GM23248 (cell line): ENCODE results near the gene PRSS50. TPM values are rescaled to one million over a fixed set of nuclear protein-coding genes. Genes with fewer than 3 reads are reported as not detected.

Experiments used
- DNase-seq: peaks from one replicate; pipeline ENCODE4 v3.0.0-alpha.2; 2015
- H2AFZ ChIP-seq: fragments of 200-600 bp; sonication (generic); 2 replicates; pipeline ENCODE4 v1.6.1; 2016; ENCODE audit warnings: antibody characterized with exemption
- H3F3A ChIP-seq: fragments of 200-600 bp; sonication (generic); 2 replicates; pipeline ENCODE4 v1.6.1; 2016; ENCODE audit warnings: mild to moderate bottlenecking, antibody characterized with exemption, mixed run types; ENCODE audit not compliant: insufficient read depth
- H3K27ac ChIP-seq: fragments of 200-600 bp; sonication (generic); 2 replicates; pipeline ENCODE4 v1.5.1; 2016; ENCODE audit warnings: mild to moderate bottlenecking
- H3K27me3 ChIP-seq: fragments of 200-600 bp; sonication (generic); replicated peaks from 2 replicates; pipeline ENCODE4 v1.6.1; 2016; ENCODE audit warnings: mild to moderate bottlenecking; ENCODE audit not compliant: insufficient read depth
- H3K36me3 ChIP-seq: fragments of 200-600 bp; sonication (generic); 2 replicates; pipeline ENCODE4 v1.6.1; 2016; ENCODE audit warnings: low read depth, mild to moderate bottlenecking
- H3K4me1 ChIP-seq: fragments of 200-600 bp; sonication (generic); 2 replicates; pipeline ENCODE4 v1.6.1; 2016; ENCODE audit warnings: mild to moderate bottlenecking; ENCODE audit not compliant: insufficient read depth
- H3K4me2 ChIP-seq: fragments of 200-600 bp; sonication (generic); one replicate; pipeline ENCODE4 v1.6.1; 2016; ENCODE audit warnings: mild to moderate bottlenecking; ENCODE audit not compliant: unreplicated experiment
- H3K4me3 ChIP-seq: fragments of 200-600 bp; sonication (generic); 2 replicates; pipeline ENCODE4 v1.5.1; 2016; ENCODE audit warnings: mild to moderate bottlenecking
- H3K79me2 ChIP-seq: fragments of 200-600 bp; sonication (generic); 2 replicates; pipeline ENCODE4 v1.6.1; 2016; ENCODE audit warnings: mild to moderate bottlenecking; ENCODE audit not compliant: insufficient read depth
- H3K9ac ChIP-seq: fragments of 200-600 bp; sonication (generic); 2 replicates; pipeline ENCODE4 v1.6.1; 2016; ENCODE audit warnings: mild to moderate bottlenecking
- H3K9me2 ChIP-seq: fragments of 200-600 bp; sonication (generic); 2 replicates; pipeline ENCODE4 v1.6.1; 2016; ENCODE audit warnings: mixed run types, mild to moderate bottlenecking, moderate library complexity; ENCODE audit not compliant: insufficient read depth
- H3K9me3 ChIP-seq: fragments of 200-600 bp; sonication (generic); one replicate; pipeline ENCODE4 v1.6.1; 2017; ENCODE audit warnings: low read depth
- H4K20me1 ChIP-seq: fragments of 200-600 bp; sonication (generic); 2 replicates; pipeline ENCODE4 v1.6.0; 2016; ENCODE audit not compliant: insufficient read depth
- EZH2 ChIP-seq: fragments of 200-600 bp; sonication (generic); IDR thresholded peaks from 2 replicates; pipeline ENCODE4 v1.6.1; 2018; ENCODE audit warnings: antibody characterized with exemption, mild to moderate bottlenecking; ENCODE audit not compliant: insufficient read depth, poor library complexity, severe bottlenecking
- EZH2phosphoT487 ChIP-seq: fragments of 200-600 bp; sonication (generic); IDR thresholded peaks from 2 replicates; pipeline ENCODE4 v1.6.1; 2018; ENCODE audit warnings: antibody characterized with exemption, moderate library complexity, mild to moderate bottlenecking, low read depth; ENCODE audit not compliant: insufficient read depth
- WGBS, 2 experiments: methylation state at CpG; one replicate each; pipeline ENCODE4 v1.1.6; 2015 to 2017; ENCODE audit warnings: low lambda C conversion rate in 2 of 2, low coverage in 1 of 2; ENCODE audit errors: missing lambda C conversion rate in 2 of 2; 5-methylcytosine and 5-hydroxymethylcytosine counted together
- in situ Hi-C: fragments of 300-500 bp; cut with MboI; formaldehyde crosslinking; loops from 2 replicates; pipeline ENCODE4 v1.15.0; 2020
- polyA plus RNA-seq: library from polyadenylated mRNA; unstranded; fragments of >200 nt; fragmentation: Nextera tagmentation; extraction: Ambion mirVana; gene quantifications from 2 replicates; pipeline ENCODE4 v1.2.1, GENCODE V29; 2016
- total RNA-seq: library from RNA; depleted of rRNA; stranded (reverse); fragments of >200 nt; shearing (Covaris generic); gene quantifications from 2 replicates; pipeline ENCODE4 v1.2.3, GENCODE V29; 2014

The PRSS50 gene
- total and polyA plus RNA-seq, 2 experiments from 2014 or later, result not detected

- H3K4me3 ChIP-seq, result no peak overlapping the region
- 83 to 87% methylated on average over 21 to 22 of the region's 22 CpGs for WGBS, 2 experiments
- in situ Hi-C loops, result loop anchor here (10.0 to 25.0 kb wide), 2 partner anchors 181 to 648 kb away; no protein-coding TSS in a partner anchor
- no peaks in the 10 kb centered on the region for H3K27me3 ChIP-seq
- H3K36me3 ChIP-seq, result no peaks in the 10 kb centered on the region
- H3K4me2 ChIP-seq, result no peak overlapping the region
- H3K9me3 ChIP-seq, result no peaks in the 10 kb centered on the region
- H4K20me1 ChIP-seq, result no peaks in the 10 kb centered on the region
- TF ChIP-seq EZH2 (no peak), EZH2phosphoT487 (no peak)
- H3K79me2 ChIP-seq, result no peaks in the 10 kb centered on the region
- H3K4me1 ChIP-seq, result no peaks in the 10 kb centered on the region
- H3K9ac ChIP-seq, result no peak overlapping the region
- no peaks in the 10 kb centered on the region for H3K9me2 ChIP-seq
- DNase-seq, result no peak
- no peak overlapping the region for H3K27ac ChIP-seq
- H2AFZ ChIP-seq, result no peak overlapping the region
- no peaks in the 10 kb centered on the region for H3F3A ChIP-seq
Observed at GRCh38 chr3:46713898-46714552, 3.6 kb downstream of the PRSS50 start.

- H3K36me3 ChIP-seq, result no peaks in the 10 kb centered on the region
- no peaks in the 10 kb centered on the region for H3F3A ChIP-seq
- no peak overlapping the region for H2AFZ ChIP-seq
- 61 to 80% methylated on average over 10 to 14 of the region's 14 CpGs for WGBS, 2 experiments
- no peak overlapping the region for H3K9ac ChIP-seq
- H3K9me2 ChIP-seq, result no peaks in the 10 kb centered on the region
- H3K27me3 ChIP-seq, result no peaks in the 10 kb centered on the region
- DNase-seq, result no peak
- no peak overlapping the region for H3K4me3 ChIP-seq
- H3K4me2 ChIP-seq, result no peak overlapping the region
- no peak for TF ChIP-seq EZH2
- TF ChIP-seq EZH2phosphoT487, result no peak
- in situ Hi-C loops, result loop anchor here (10.0 to 25.0 kb wide), 2 partner anchors 182 to 649 kb away; no protein-coding TSS in a partner anchor
- H3K79me2 ChIP-seq, result no peaks in the 10 kb centered on the region
- no peaks in the 10 kb centered on the region for H3K9me3 ChIP-seq
- no peaks in the 10 kb centered on the region for H3K4me1 ChIP-seq
- H4K20me1 ChIP-seq, result no peaks in the 10 kb centered on the region
- H3K27ac ChIP-seq, result no peak overlapping the region
Observed at GRCh38 chr3:46713050-46713897, 4.4 kb downstream of the PRSS50 start.

DNA sequence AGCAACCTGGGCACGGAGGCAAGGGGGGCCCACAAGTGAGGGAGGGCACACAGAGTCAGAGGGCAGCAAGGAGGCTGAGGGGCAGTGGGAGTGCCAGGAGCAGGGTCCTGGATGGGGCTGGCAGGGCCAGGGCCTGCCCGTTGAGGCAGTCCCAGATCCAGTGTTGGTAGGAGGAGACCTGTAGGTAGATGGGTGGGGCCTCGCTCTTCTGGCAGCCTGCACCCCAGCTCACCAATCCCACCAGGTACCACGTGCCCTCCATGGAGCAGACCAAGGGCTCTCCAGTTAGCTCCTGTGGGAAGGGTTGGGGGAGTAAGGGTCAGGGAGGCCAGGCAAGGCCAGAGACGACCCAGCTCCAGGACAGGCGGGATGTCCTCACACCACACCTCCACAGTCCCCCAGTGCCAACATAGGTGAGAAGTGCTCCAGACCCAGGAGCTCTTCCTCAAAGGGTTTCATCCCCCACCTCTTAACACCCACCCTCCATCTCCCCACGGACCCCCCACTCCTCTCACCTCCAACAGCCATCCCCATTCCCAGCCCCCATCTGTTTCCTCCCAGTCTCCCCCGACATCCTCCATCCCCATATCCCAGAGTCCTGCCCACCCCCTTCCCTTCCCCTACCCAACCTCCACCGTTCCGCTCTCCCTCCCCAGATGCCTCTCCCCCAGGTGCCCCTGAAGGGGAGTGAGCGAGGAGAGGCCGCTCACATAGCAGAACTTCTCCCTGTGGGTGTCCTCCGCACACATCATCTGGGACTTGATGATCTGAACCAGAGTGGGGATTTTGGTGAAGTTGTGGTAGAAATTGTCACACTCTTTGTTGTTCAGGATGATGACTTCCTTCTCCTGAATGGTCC is 5.2 kb downstream of the PRSS50 start:
- 70 to 74% methylated on average over 9 to 13 of the region's 13 CpGs for WGBS, 2 experiments
- in situ Hi-C loops, result loop anchor here (10.0 to 25.0 kb wide), 2 partner anchors 182 to 650 kb away; no protein-coding TSS in a partner anchor

GRCh38 chr3:46711760-46712159 is 5.9 kb downstream of the PRSS50 start:
- H2AFZ ChIP-seq, result no peak overlapping the region
- no peaks in the 10 kb centered on the region for H3K9me2 ChIP-seq
- H3K9me3 ChIP-seq, result no peaks in the 10 kb centered on the region
- H3K4me2 ChIP-seq, result no peak overlapping the region
- no peaks in the 10 kb centered on the region for H3K27me3 ChIP-seq
- H4K20me1 ChIP-seq, result no peaks in the 10 kb centered on the region
- no peak overlapping the region for H3K27ac ChIP-seq
- H3K9ac ChIP-seq, result no peak overlapping the region
- H3K4me1 ChIP-seq, result no peaks in the 10 kb centered on the region
- H3K36me3 ChIP-seq, result no peaks in the 10 kb centered on the region
- no peak overlapping the region for H3K4me3 ChIP-seq
- in situ Hi-C loops, result loop anchor here (10.0 to 25.0 kb wide), 2 partner anchors 183 to 651 kb away; no protein-coding TSS in a partner anchor
- no peak for TF ChIP-seq EZH2
- no peak for TF ChIP-seq EZH2phosphoT487
- WGBS, 2 experiments, result 71 to 76% methylated on average over 7 of the region's 7 CpGs
- no peaks in the 10 kb centered on the region for H3K79me2 ChIP-seq
- no peak for DNase-seq
- no peaks in the 10 kb centered on the region for H3F3A ChIP-seq

More for the DNA sequence above, 5.2 kb downstream of the PRSS50 start:
- Histone ChIP-seq H3K27me3 (no peaks in the 10 kb centered on the region), H3F3A (no peaks in the 10 kb centered on the region), H3K9me3 (no peaks in the 10 kb centered on the region), H3K4me1 (no peaks in the 10 kb centered on the region), H3K4me3 (no peak overlapping the region), H3K36me3 (no peaks in the 10 kb centered on the region), H3K9me2 (no peaks in the 10 kb centered on the region), H3K9ac (no peak overlapping the region), H3K4me2 (no peak overlapping the region), H4K20me1 (no peaks in the 10 kb centered on the region), H2AFZ (no peak overlapping the region), H3K27ac (no peak overlapping the region), H3K79me2 (no peaks in the 10 kb centered on the region)
- TF ChIP-seq EZH2phosphoT487 (no peak), EZH2 (no peak)
- DNase-seq, result no peak
